ENCODE data around the gene ATP8A2. TPM values are rescaled to one million over a fixed set of nuclear protein-coding genes. Genes with fewer than 3 reads are reported as not detected.

The ATP8A2 gene
- total and polyA plus RNA-seq, 10 of the 15 experiments (the other 5 are each of a cell fraction or from before 2014, with no cell fraction given), result 0.01 to 0.04 (median 0.04) TPM; not detected in 7

DNA sequence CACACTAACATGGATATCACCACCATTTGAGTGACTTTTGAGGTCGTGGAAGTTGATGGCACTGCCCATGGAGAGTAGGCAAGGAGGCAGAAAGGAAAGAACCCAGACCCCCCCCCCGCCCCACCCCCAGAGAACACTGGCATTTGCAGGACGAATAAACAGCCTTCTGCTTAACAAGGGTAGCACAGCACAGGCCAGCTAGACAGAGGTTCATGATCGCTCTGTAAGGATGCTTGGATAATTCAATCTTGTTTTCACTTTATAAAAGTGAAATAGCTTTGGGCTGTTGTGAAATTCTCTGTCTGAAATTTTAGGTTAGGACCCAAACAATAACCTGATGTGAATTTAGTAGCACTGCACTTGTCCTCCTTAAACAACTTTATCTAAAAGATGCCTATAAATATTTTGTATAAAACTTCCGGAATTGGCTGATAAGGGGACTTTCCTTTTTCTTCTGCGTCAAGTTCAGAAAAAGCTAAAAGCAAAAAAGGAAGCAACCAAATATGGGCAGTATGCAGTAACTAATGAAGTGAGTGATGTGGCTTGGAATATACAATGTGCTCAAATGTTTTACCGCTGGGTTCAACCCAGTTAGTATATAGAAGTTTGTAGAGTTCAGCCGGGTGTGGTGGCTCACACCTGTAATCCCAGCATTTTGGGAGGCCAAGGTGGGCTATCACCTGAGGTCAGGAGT, 516.3 kb downstream of the ATP8A2 start:
- H3K27ac ChIP-seq (ENCODE audit: control insufficient read depth, insufficient read depth), result no peak overlapping the region
- in situ Hi-C loops (cut with MboI), result no loop called here
- ChIA-PET SMC1A (ENCODE audit: uncharacterized antibody, unreplicated experiment) (interaction anchor here (1.4 kb wide), 1 partner anchor 50 kb away, joined by 3 read pairs; no protein-coding TSS in a partner anchor), RAD21 (ENCODE audit: unreplicated experiment) (no interaction called here), POLR2A (no interaction called here), CTCF (no interaction called here)
- no peaks in the 10 kb centered on the region for H3K27me3 ChIP-seq (replicated peaks in 1 of 2; ENCODE audit: control insufficient read depth in 2 of 2, insufficient read depth in 2 of 2, low read length in 1 of 2)
- H3K4me1 ChIP-seq (ENCODE audit: control insufficient read depth, insufficient read depth, low read length), result no peaks in the 10 kb centered on the region
- no peaks in the 10 kb centered on the region for H3K79me2 ChIP-seq (ENCODE audit: control insufficient read depth, insufficient read depth, low read length)
- H2AFZ ChIP-seq (ENCODE audit: control insufficient read depth, low read depth, low read length), result no peak overlapping the region
- no peaks in the 10 kb centered on the region for H3K36me3 ChIP-seq (ENCODE audit: control insufficient read depth in 2 of 2, insufficient read depth in 2 of 2, low read length in 1 of 2)
- ATAC-seq, result no peak
- H3K9ac ChIP-seq (ENCODE audit: control insufficient read depth, insufficient read depth, low read length), result no peak overlapping the region
- no peak overlapping the region for H3K4me3 ChIP-seq
- intact Hi-C loops (cut with micrococcal nuclease; ENCODE audit: unreplicated experiment), result no loop called here
- H3K4me2 ChIP-seq (ENCODE audit: control insufficient read depth, insufficient read depth), result no peak overlapping the region
- BruUV-seq (replicated peaks), result no TSS peak
- no peaks in the 10 kb centered on the region for H4K20me1 ChIP-seq (ENCODE audit: control insufficient read depth, insufficient read depth)
- WGBS (ENCODE audit: insufficient coverage, insufficient replicate concordance, low lambda C conversion rate, missing lambda C conversion rate), result 43% methylated on average over 8 of the region's 8 CpGs
- no peaks in the 10 kb centered on the region for H3K9me3 ChIP-seq (replicated peaks; ENCODE audit: control insufficient read depth, insufficient read depth, low read length)
- FAIRE-seq, result no peak
- no peak for DNase-seq (ENCODE audit: low read depth, low spot score)
- TF ChIP-seq NRF1 (conservative IDR thresholded peaks at IDR 0.05; ENCODE audit: low read depth, low read length) (no peak), HDAC2 (IDR thresholded peaks at IDR 0.05) (no peak), SUZ12 (IDR thresholded peaks at IDR 0.05; ENCODE audit: unreplicated experiment) (no peak), PML (IDR thresholded peaks at IDR 0.05; ENCODE audit: low read length) (no peak), POLR2AphosphoS2 (IDR thresholded peaks at IDR 0.05; ENCODE audit: low read depth, low read length) (no peak), SIN3A (IDR thresholded peaks at IDR 0.05; ENCODE audit: low read depth, low read length) (no peak), ASH2L (IDR thresholded peaks at IDR 0.05; ENCODE audit: borderline replicate concordance, low read depth) (no peak), ZBTB40 (IDR thresholded peaks at IDR 0.05; ENCODE audit: borderline replicate concordance) (no peak), STAT1 (conservative IDR thresholded peaks at IDR 0.05) (no peak), NFYA (IDR thresholded peaks at IDR 0.05; ENCODE audit: borderline replicate concordance, low read depth, low read length) (no peak), YY1 (IDR thresholded peaks at IDR 0.05; ENCODE audit: low read depth, low read length) (no peak), SMAD1 (IDR thresholded peaks at IDR 0.05; ENCODE audit: low read depth, partially characterized antibody) (no peak), EED (IDR thresholded peaks at IDR 0.05; ENCODE audit: low read depth) (no peak), RELA (IDR thresholded peaks at IDR 0.05; ENCODE audit: borderline replicate concordance, partially characterized antibody) (no peak), GABPA (IDR thresholded peaks at IDR 0.05; ENCODE audit: low read depth) (no peak), ZBED1 (IDR thresholded peaks at IDR 0.05; ENCODE audit: borderline replicate concordance) (no peak), TARDBP (IDR thresholded peaks at IDR 0.05; ENCODE audit: borderline replicate concordance) (no peak)
- TF ChIP-seq, protein P1, sequence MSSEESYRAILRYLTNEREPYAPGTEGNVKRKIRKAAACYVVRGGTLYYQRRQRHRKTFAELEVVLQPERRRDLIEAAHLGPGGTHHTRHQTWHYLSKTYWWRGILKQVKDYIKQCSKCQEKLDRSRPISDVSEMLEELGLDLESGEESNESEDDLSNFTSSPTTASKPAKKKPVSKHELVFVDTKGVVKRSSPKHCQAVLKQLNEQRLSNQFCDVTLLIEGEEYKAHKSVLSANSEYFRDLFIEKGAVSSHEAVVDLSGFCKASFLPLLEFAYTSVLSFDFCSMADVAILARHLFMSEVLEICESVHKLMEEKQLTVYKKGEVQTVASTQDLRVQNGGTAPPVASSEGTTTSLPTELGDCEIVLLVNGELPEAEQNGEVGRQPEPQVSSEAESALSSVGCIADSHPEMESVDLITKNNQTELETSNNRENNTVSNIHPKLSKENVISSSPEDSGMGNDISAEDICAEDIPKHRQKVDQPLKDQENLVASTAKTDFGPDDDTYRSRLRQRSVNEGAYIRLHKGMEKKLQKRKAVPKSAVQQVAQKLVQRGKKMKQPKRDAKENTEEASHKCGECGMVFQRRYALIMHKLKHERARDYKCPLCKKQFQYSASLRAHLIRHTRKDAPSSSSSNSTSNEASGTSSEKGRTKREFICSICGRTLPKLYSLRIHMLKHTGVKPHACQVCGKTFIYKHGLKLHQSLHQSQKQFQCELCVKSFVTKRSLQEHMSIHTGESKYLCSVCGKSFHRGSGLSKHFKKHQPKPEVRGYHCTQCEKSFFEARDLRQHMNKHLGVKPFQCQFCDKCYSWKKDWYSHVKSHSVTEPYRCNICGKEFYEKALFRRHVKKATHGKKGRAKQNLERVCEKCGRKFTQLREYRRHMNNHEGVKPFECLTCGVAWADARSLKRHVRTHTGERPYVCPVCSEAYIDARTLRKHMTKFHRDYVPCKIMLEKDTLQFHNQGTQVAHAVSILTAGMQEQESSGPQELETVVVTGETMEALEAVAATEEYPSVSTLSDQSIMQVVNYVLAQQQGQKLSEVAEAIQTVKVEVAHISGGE (CRISPR knock-in tag; IDR thresholded peaks at IDR 0.05), result no peak

All from GM12878 (cell line).